Tongue (tissue), 2 donors: Measurements from ENCODE around the gene KLK12. TPM values are rescaled to one million over a fixed set of nuclear protein-coding genes. Genes with fewer than 3 reads are reported as not detected.

ENCODE experiments used
- DNase-seq: peaks from one replicate; pipeline ENCODE4 v3.0.0-alpha.2; 2015
- total RNA-seq: library from RNA; depleted of rRNA; stranded (reverse); fragments of >200 nt; gene quantifications from one replicate; pipeline ENCODE4 v1.2.3, GENCODE V29; 2014

The KLK12 gene
- total RNA-seq, 1 donor from 2014 or later = 7.2 TPM

GRCh38 chr19:51047031-51047335, 12.2 kb upstream of the KLK12 start:
- DNase-seq = peak; percentile 6

DNA sequence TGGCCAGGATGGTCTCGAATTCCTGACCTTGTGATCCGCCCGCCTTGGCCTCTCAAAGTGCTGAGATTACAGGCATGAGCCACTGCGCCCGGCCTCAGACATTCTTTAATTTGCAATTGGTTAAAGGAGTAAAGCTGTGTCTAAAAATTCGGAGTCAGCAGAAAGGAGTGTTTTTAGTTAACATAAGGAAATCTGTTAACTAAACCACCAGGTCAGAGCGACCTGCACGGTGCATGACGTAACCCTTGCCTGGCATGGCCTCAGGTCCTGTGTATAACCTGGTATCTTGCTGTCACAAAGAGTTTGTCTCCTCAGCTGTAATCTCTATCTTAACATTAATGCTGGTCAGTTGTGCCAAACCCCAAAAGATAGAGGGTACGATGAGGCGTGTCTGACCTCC, 9.5 kb upstream of the KLK12 start:
- DNase-seq = no peak

DNA sequence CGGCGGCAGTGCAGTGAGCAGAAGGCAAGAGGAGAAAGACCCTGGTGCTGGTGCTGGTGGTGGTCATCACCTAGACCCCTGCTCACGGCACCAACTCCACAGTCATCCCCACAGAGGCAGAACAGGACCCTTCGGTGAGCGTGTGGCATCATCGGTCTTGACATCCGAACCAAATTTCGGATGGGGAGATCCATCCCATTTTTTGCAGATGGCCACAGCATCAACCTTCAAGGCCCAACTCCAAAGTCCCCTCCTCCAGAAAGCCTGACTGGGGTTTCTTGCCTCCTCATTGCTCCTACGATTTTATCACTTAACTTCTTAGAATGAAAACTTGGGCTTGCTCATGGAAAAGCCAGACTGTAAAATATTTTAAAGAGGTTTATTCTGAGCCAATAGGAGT, 8.7 kb upstream of the KLK12 start:
- DNase-seq = no peak

DNA sequence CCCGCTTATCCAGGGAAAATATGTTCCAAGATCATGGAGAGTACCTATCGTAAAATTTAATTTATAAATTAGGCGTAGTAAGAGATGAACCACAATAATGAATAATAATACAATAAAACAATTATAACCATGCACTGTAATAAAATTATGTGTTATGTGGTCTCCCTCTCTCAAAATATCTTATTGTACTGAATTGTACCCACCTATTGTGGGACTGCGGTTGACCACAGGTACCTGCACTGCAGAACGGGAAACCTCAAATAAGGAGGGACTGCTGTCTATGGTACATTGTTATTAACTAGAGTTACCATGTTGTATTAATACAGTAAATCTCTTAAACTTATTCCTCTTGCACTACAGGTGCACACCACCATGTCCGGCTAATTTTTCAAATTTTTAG, 5.3 kb upstream of the KLK12 start:
- no peak for DNase-seq

- DNase-seq = no peak
These were observed 1.7 kb upstream of the KLK12 start for GRCh38 chr19:51036519-51036918.

DNA sequence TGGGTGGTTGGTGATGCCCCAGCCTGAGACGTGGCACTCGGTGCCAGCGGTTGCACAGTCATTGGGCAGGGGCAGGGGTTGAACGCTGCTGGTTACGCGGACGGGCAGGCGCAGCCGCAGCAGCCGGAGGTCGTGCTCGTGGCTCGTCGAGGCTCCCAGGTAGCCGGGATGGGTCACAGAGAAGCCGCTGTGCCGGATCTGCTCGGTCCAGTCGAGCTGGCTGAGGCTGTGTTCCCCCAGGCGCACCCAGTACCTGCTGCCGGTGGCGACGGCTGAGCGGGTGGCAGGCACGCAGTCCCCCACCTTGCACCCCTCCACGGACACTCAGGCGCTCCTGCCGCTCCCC, 2.9 kb downstream of the KLK12 start:
- DNase-seq = no peak

- DNase-seq = no peak
These were observed 3.5 kb downstream of the KLK12 start for GRCh38 chr19:51031220-51031879.

- no peak for DNase-seq
These were observed 4.2 kb downstream of the KLK12 start for GRCh38 chr19:51030631-51031030.

DNA sequence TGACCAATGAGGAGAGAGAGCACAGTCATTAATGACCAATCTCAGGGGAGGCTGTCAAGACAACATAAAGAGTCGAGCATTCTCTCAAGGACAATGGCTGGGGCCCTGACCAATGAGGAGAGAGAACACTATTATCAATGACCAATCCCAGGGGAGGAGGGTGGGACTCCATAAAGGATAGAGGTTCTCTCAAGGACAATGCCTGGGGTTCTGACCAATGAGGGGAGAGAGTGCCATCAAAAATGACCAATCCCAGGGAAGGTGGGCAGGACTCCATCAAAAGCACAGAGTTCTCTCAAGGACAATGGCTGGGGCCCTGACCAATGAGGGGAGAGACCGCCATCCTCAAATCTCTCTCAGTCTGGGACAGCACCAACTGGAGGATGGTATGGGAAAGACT, 5.1 kb downstream of the KLK12 start:
- DNase-seq = no peak

GRCh38 chr19:51027873-51028272, 6.9 kb downstream of the KLK12 start:
- DNase-seq = no peak

DNA sequence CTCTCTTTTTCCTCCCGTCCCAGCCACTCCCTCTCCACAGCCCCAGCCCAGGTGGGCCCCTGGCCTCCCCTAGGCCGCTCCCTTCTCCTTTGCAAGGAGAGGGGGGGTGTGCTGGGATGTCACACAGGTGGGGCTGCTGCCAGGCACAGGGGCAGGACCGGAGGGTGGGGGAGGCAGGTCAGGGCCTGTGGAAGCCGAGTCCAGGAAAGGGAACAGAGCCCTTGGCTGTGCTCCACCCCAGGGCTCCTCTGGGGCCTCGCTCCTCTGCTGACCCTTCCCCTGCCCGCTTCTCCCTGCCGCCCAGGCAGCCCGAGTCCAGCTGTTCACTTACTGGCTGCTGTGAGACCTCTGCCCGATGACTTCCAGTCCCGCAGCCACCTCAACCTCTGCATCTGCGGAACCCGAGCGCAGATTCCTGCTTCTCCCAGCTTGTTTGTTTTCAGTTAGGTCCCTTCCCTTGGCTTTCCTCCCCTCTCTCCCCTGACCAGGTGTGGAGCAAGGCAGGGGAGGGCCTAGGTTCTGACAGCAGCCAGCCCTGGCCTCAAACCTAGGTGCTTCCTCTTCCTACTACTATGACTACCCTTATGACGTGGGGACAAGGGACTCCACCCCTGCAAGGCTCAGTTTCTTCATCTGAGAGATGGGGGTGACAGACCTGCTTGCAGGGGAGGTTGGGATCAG, 7.5 kb downstream of the KLK12 start:
- peak; percentile 33 for DNase-seq

GRCh38 chr19:51026554-51026831, 8.3 kb downstream of the KLK12 start, which contains the start of gene KLK11:
KLK11 (minus strand) TSS chr19:51026616; CDS start chr19:51025631, 985 bp downstream.
- DNase-seq = peak; percentile 22

- DNase-seq = peak; percentile 17
These were observed 8.8 kb downstream of the KLK12 start for GRCh38 chr19:51025809-51026553.

GRCh38 chr19:51025401-51025800, 9.4 kb downstream of the KLK12 start:
- DNase-seq = no peak

DNA sequence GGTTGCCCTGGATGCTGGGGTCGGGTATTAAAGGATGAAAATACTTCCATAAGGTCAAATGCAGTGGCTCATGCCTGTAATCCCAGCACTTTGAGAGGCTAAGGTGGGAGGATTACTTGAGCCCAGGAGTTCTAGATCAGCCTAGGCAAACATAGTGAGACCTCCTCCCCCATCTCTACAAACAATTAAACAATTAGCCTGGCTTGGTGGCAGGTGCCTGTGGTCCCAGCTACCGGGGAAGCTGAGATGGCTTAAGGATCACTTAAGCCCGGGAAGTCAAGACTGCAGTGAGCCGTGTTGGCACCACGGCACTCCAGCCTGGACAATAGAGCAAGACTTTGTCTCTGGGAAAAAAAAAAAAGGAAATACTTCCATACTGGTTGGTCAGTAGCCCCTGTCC, 9.9 kb downstream of the KLK12 start:
- no peak for DNase-seq

DNA sequence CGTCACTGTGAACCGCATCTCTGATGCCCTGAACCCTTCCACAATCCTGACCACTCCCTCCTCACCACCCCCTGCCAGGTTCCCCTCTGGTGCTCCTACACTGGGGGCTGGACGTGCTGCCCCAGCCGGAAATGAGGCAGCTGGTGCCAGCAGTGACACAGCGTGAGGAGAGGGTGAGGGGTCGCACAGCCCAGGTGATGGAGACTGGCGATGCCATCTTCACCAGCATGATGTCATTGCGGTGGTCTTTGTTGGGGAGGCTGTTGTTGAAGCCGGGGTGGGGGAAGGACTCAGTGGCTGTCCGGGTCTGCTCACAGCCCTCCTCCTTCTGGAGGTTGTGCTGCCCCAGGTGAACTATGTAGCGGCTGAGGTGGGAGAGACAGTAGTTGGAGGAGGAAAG, 10.9 kb downstream of the KLK12 start:
- DNase-seq = no peak

GRCh38 chr19:51022526-51022925, 12.3 kb downstream of the KLK12 start:
- no peak for DNase-seq

DNA sequence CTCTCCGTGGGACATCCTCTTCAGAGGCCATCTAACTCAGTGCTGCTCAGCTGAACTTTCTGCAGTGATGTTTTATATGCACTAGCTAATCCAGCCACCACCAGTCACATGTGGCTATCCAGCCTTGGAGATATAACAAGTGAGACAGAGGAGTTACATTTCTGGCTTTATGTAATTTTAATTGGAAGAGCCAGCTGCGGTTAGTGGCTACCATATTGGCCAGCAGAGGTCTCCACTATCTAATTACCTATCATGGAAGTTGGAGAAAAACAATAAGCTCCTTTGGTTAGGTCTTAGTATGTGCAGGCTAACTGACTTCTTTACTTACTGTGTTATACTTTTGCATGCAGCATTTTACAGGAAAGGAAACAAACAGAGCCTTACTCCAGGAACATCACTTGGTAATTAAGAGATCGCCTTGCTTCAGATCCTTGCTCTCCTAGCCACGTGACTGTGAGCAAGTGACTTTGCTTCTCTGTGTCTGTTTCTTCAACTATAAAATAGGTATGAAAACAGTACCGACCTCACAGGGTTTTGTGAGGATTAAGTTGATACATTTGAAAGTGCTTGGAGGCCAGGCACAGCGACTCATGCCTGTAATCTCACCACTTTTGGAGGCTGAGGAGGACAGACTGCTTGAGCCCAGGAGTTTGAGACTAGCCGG, 13.7 kb downstream of the KLK12 start:
- DNase-seq = peak; percentile 63

DNA sequence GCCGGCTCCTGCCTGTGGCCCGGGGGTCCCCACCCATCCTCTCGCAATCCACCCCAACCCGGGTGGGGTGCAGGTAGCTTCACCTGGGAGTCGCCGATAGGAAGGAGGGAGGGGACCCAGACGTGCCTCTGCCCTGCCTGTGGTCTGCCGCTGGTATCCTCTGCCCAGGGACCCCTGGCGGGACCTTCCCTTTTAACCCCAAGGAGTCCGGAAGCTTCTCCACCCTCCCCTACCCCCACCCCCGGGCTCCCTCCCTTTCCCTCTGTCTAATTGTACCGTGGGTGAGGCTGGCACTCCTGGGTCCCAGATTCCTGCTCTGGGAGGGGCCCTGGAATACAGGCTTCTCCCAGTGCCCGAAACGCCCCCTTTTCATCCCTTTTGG, 15.3 kb downstream of the KLK12 start, which contains the start of gene KLK10:
Gene KLK10 (minus strand): TSS at position 166 of the 382 bp plus-strand sequence. CDS start 579 bp downstream, outside the sequence.
- no peak for DNase-seq

- peak; percentile 16 for DNase-seq
These were observed 15.9 kb downstream of the KLK12 start for GRCh38 chr19:51018745-51019543.

DNA sequence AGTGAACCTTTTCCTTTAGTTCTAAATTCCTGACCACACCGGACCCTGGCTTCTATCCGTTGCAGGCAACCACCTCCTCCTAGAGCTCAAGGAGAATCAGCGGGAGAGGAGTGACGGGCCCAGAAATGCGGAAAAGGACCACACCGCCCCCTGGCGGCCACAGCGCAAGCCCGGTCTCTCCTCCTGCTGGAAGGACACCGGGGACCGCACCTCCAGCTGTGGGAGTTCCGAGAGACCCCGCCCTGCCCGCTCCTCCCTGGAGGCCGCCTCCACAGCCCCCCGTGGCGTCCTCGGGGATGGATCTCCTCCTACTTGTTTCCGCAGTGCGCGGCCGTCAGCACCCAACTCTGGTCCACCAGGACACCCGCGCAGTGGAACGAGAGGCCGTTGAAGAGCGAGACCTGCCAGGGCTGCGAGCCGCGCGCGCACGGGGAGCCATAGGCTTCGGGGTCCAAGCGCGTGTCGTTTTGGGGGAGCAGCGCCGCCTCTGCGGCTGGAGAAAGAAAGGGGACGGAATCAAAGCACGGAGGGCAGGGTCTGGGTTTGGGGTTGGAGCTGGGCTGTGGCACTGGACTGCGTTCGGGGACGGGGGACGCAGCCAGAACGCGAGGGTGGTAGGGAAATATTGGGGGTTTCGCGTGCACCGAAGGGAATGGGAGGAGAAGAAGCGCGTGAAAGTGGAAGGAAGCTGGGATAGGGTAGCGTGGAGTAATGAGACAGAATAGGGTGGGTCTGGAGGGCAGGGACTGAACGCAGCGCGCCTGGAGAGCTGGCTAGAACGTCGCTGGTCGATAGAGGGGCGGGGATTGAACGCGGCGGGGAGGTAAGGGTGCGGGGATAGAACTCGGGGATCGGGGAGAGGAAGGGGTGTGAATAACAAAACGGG, 17.8 kb downstream of the KLK12 start:
- DNase-seq = peak; percentile 62
